HEK293 (cell line): Measurements from ENCODE around the gene DPEP2.
A peak's percentile ranks its signal among the peaks of the same experiment; 100 is the strongest.

Experiments used
- CTCF ChIA-PET: fragments of 350-600 bp; formaldehyde crosslinking; extraction: SDS; loops from one replicate; lab custom pipeline; 2021; ENCODE audit warnings: antibody characterized with exemption; lab: Yijun Ruan, JAX
- POLR2A ChIA-PET: fragments of 300-600 bp; formaldehyde crosslinking; extraction: SDS; loops from one replicate; lab custom pipeline; 2020; ENCODE audit warnings: antibody characterized with exemption, inconsistent platforms; lab: Yijun Ruan, JAX
- H3K27ac ChIP-seq: fragments of 200-500 bp; sonication (Bioruptor generic); 2 replicates; pipeline ENCODE4 v1.5.1; 2014; ENCODE audit warnings: low read depth, low read length, control low read depth, inconsistent platforms; ENCODE audit errors: extremely low read depth
- H3K36me3 ChIP-seq, 2 experiments: fragments of 200-500 bp in 1 of 2; sonication (Bioruptor generic) in 1 of 2; 1 replicate in 1 of 2; 2 replicates in 1 of 2; pipeline ENCODE4 v1.5.1; 2014 to 2017; ENCODE audit warnings: inconsistent platforms in 2 of 2, low read length in 2 of 2; ENCODE audit not compliant: control insufficient read depth in 2 of 2, insufficient read depth in 1 of 2
- H3K4me1 ChIP-seq: fragments of 200-500 bp; sonication (Bioruptor generic); 2 replicates; pipeline ENCODE4 v1.5.1; 2014; ENCODE audit warnings: mild to moderate bottlenecking, low read length, inconsistent platforms; ENCODE audit not compliant: control insufficient read depth, insufficient read depth
- H3K4me3 ChIP-seq: 2 replicates; pipeline ENCODE4 v1.5.1; 2011; ENCODE audit warnings: low read depth, mild to moderate bottlenecking, control low read depth, low read length, moderate library complexity
- H3K9me3 ChIP-seq: fragments of 200-500 bp; sonication (Bioruptor generic); 2 replicates; pipeline ENCODE4 v1.5.1; 2014; ENCODE audit warnings: low read depth, low read length, inconsistent platforms; ENCODE audit not compliant: control insufficient read depth, insufficient read depth
- BCL11B ChIP-seq: fragments of 450-650 bp; formaldehyde crosslinking; IDR thresholded peaks from 2 replicates; pipeline ENCODE4 v1.5.1; 2016; ENCODE audit warnings: low read depth, missing biosample characterization, missing genetic modification characterization
- FEZF1 ChIP-seq: fragments of 450-650 bp; formaldehyde crosslinking; IDR thresholded peaks from 2 replicates; pipeline ENCODE4 v1.5.1; 2016; ENCODE audit warnings: missing biosample characterization, missing genetic modification characterization
- IKZF3 ChIP-seq: fragments of 450-650 bp; IDR thresholded peaks from 2 replicates; pipeline ENCODE4 v1.5.0; 2018; ENCODE audit warnings: missing biosample characterization, mild to moderate bottlenecking, missing genetic modification characterization, moderate library complexity
- KLF1 ChIP-seq: fragments of 450-650 bp; formaldehyde crosslinking; IDR thresholded peaks from 2 replicates; pipeline ENCODE4 v1.5.1; 2016; ENCODE audit warnings: missing biosample characterization, missing genetic modification characterization
- SP7 ChIP-seq: fragments of 450-650 bp; formaldehyde crosslinking; IDR thresholded peaks from 2 replicates; pipeline ENCODE4 v1.5.1; 2016; ENCODE audit warnings: missing biosample characterization, missing genetic modification characterization
- TSHZ1 ChIP-seq: fragments of 450-650 bp; formaldehyde crosslinking; IDR thresholded peaks from 2 replicates; pipeline ENCODE4 v1.5.1; 2016; ENCODE audit warnings: missing biosample characterization, missing genetic modification characterization, borderline replicate concordance
- ZBTB21 ChIP-seq: fragments of 450-650 bp; formaldehyde crosslinking; IDR thresholded peaks from 2 replicates; pipeline ENCODE4 v1.5.1; 2017; ENCODE audit warnings: missing biosample characterization, missing genetic modification characterization
- ZNF114 ChIP-seq: fragments of 450-650 bp; formaldehyde crosslinking; IDR thresholded peaks from 2 replicates; pipeline ENCODE4 v1.5.0; 2017; ENCODE audit warnings: missing biosample characterization, missing genetic modification characterization
- ZNF157 ChIP-seq: fragments of 450-650 bp; formaldehyde crosslinking; IDR thresholded peaks from 2 replicates; pipeline ENCODE4 v1.5.1; 2016; ENCODE audit warnings: missing biosample characterization, missing genetic modification characterization
- ZNF211 ChIP-seq: fragments of 450-650 bp; formaldehyde crosslinking; IDR thresholded peaks from 2 replicates; pipeline ENCODE4 v1.5.1; 2016; ENCODE audit warnings: low read depth, missing biosample characterization, missing genetic modification characterization
- ZNF23 ChIP-seq: fragments of 450-650 bp; formaldehyde crosslinking; IDR thresholded peaks from 2 replicates; pipeline ENCODE4 v1.5.1; 2016; ENCODE audit warnings: missing biosample characterization, missing genetic modification characterization, borderline replicate concordance
- ZNF280C ChIP-seq: fragments of 450-650 bp; formaldehyde crosslinking; IDR thresholded peaks from 2 replicates; pipeline ENCODE4 v1.5.1; 2016; ENCODE audit warnings: missing biosample characterization, missing genetic modification characterization
- ZNF292 ChIP-seq: fragments of 450-650 bp; formaldehyde crosslinking; IDR thresholded peaks from 2 replicates; pipeline ENCODE4 v1.5.1; 2016; ENCODE audit warnings: low read depth, missing biosample characterization, missing genetic modification characterization, borderline replicate concordance
- ZNF423 ChIP-seq: fragments of 450-650 bp; formaldehyde crosslinking; IDR thresholded peaks from 2 replicates; pipeline ENCODE4 v1.5.1; 2016; ENCODE audit warnings: missing biosample characterization, missing genetic modification characterization
- ZNF449 ChIP-seq: fragments of 450-650 bp; formaldehyde crosslinking; IDR thresholded peaks from 2 replicates; pipeline ENCODE4 v1.5.1; 2017; ENCODE audit warnings: missing biosample characterization, mild to moderate bottlenecking, missing genetic modification characterization, moderate library complexity
- ZNF560 ChIP-seq: fragments of 450-650 bp; formaldehyde crosslinking; IDR thresholded peaks from 2 replicates; pipeline ENCODE4 v1.5.1; 2017; ENCODE audit warnings: missing biosample characterization, missing genetic modification characterization, borderline replicate concordance
- ZNF571 ChIP-seq: fragments of 450-650 bp; formaldehyde crosslinking; IDR thresholded peaks from 2 replicates; pipeline ENCODE4 v1.5.0; 2017; ENCODE audit warnings: missing biosample characterization, missing genetic modification characterization
- ZNF621 ChIP-seq: fragments of 450-650 bp; formaldehyde crosslinking; IDR thresholded peaks from 2 replicates; pipeline ENCODE4 v1.5.1; 2017; ENCODE audit warnings: missing biosample characterization, missing genetic modification characterization
- ZNF701 ChIP-seq: fragments of 450-650 bp; formaldehyde crosslinking; IDR thresholded peaks from 2 replicates; pipeline ENCODE4 v1.5.1; 2016; ENCODE audit warnings: missing biosample characterization, missing genetic modification characterization
- ZNF792 ChIP-seq: fragments of 450-650 bp; formaldehyde crosslinking; IDR thresholded peaks from 2 replicates; pipeline ENCODE4 v1.5.1; 2016; ENCODE audit warnings: missing biosample characterization, missing genetic modification characterization
- ZSCAN16 ChIP-seq: fragments of 450-650 bp; formaldehyde crosslinking; IDR thresholded peaks from 2 replicates; pipeline ENCODE4 v1.5.1; 2016; ENCODE audit warnings: missing biosample characterization, missing genetic modification characterization
- ZSCAN18 ChIP-seq: fragments of 450-650 bp; formaldehyde crosslinking; IDR thresholded peaks from 2 replicates; pipeline ENCODE4 v1.5.1; 2016; ENCODE audit warnings: missing biosample characterization, missing genetic modification characterization
- ZSCAN23 ChIP-seq: fragments of 450-650 bp; formaldehyde crosslinking; IDR thresholded peaks from 2 replicates; pipeline ENCODE4 v1.5.1; 2016; ENCODE audit warnings: missing biosample characterization, missing genetic modification characterization

Gene DPEP2

GRCh38 chr16:68005786-68006286 lies 6.6 kb upstream of the DPEP2 start (continued):
- TF ChIP-seq ZNF792 (tag by site-specific recombination) = no peak
- no peak for TF ChIP-seq ZNF157 (tag by site-specific recombination)
- no peak for TF ChIP-seq ZNF211 (tag by site-specific recombination)
- TF ChIP-seq BCL11B (tag by site-specific recombination) = no peak
- TF ChIP-seq ZNF114 = no peak
- TF ChIP-seq ZNF423 (tag by site-specific recombination) = no peak
- TF ChIP-seq ZSCAN23 (tag by site-specific recombination) = no peak

- no peaks in the 10 kb centered on the region for H3K4me1 ChIP-seq
- H3K27ac ChIP-seq = no peak overlapping the region
- no peaks in the 10 kb centered on the region for H3K9me3 ChIP-seq
- H3K36me3 ChIP-seq = no peaks in the 10 kb centered on the region
- H3K4me3 ChIP-seq = no peak overlapping the region
- ChIA-PET CTCF (interaction anchor here (0.6 to 1.0 kb wide), 3 partner anchors 11 to 1865 kb away, joined by 3 to 5 read pairs (median 4); no protein-coding TSS in a partner anchor), POLR2A (interaction anchor here (0.8 kb wide), 1 partner anchor 79 kb away, joined by 3 read pairs; no protein-coding TSS in a partner anchor)
- TF ChIP-seq ZNF621 (no peak), ZSCAN16 (tag by site-specific recombination) (no peak), ZNF449 (no peak), ZNF280C (tag by site-specific recombination) (no peak), ZNF701 (no peak), TSHZ1 (tag by site-specific recombination) (no peak), FEZF1 (tag by site-specific recombination) (no peak), ZNF571 (tag by site-specific recombination) (no peak), ZNF23 (tag by site-specific recombination) (no peak), ZNF292 (tag by site-specific recombination) (no peak)
Observed at GRCh38 chr16:68005211-68005610, 5.9 kb upstream of the DPEP2 start.

- Histone ChIP-seq H3K27ac (no peak overlapping the region), H3K9me3 (no peaks in the 10 kb centered on the region), H3K4me1 (no peaks in the 10 kb centered on the region), H3K4me3 (no peak overlapping the region), H3K36me3 (no peaks in the 10 kb centered on the region)
- ChIA-PET CTCF (interaction anchor here (0.6 to 1.5 kb wide), 5 partner anchors 9 to 359 kb away, joined by 4 to 7 read pairs (median 6); no protein-coding TSS in a partner anchor), POLR2A (interaction anchor here (0.6 to 1.1 kb wide), 3 partner anchors 19 to 308 kb away, joined by 3 read pairs; partner anchors contain the start of genes DDX28, DUS2, PRMT7 and SLC7A6OS)
- TF ChIP-seq SP7 (tag by site-specific recombination) (no peak), IKZF3 (tag by site-specific recombination) (no peak), ZSCAN18 (tag by site-specific recombination) (no peak), ZNF560 (tag by site-specific recombination) (no peak), ZBTB21 (tag by site-specific recombination) (peak; percentile 19; the same call in 1 of the 2 replicates), KLF1 (tag by site-specific recombination) (no peak)
- TF ChIP-seq, all 188 proteins: peak for 1
Observed at GRCh38 chr16:68003031-68003430, 3.7 kb upstream of the DPEP2 start.
